Cerebellar cortex (tissue), 1 donor: ENCODE measurements around the gene CNOT6.

Experiments
- DNase-seq: peaks from one replicate; pipeline ENCODE4 v3.0.0-alpha.2; 2015; ENCODE audit warnings: low spot score

Gene CNOT6

DNA sequence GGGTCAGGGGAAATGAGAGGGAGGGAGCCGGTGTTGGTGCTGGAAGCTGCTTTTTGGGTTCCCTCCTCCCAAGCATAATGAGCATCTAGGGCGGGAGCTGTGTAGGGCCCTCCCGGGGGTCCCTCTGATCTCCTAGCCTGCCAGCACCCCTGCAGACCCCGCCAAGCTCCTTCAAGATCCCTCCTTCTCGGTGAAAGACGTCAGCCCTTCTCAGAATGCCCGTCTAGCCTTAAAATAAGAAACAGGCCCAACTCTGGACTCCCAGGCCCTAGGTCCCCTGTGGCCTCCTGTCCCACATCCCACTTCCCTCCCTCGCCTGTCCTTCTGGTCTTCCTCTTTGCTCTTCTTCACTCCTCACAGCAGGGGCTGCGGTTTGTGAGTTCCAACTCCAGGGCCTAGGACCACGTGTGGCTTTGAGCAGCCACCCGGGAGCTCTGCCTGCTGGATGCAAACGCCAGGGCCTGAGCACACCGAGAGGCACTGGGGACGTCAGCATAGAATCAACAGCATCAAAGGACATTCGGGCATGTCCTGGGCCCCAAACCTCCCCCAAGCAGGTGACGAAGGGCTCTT lies 105.9 kb downstream of the CNOT6 start:
- no peak for DNase-seq

- no peak for DNase-seq
These were observed 106.4 kb downstream of the CNOT6 start for GRCh38 chr5:180600554-180601041.

- DNase-seq, result no peak
These were observed 107.7 kb downstream of the CNOT6 start for GRCh38 chr5:180601591-180602480.

- DNase-seq, result no peak
These were observed 108.4 kb downstream of the CNOT6 start for GRCh38 chr5:180602481-180603075.

DNA sequence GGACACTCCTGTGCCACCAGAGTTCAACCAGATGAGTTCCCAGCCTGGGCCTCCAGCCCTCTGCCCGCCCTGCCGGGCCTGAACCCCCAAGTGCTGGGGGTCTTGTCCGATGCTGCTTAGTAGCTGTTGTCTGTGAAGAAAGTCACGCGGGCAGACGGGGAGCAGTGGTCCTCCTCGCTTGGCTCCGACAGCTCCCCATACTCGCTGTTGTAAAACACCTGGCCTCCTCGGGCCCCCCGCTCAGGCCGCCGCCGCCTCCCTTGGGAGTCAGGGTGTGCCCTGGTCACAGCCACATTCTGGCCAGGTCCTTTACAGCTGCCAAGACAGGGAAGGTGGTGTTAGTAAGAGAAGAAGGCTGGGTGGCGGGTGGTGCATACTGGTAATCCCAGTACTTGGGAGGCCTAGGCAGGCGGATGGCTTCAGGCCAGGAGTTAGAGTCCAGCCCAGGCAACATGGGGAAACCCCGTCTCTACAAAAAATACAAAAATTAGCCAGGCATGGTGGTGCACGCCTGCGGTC lies 109.0 kb downstream of the CNOT6 start:
- DNase-seq, result no peak

DNA sequence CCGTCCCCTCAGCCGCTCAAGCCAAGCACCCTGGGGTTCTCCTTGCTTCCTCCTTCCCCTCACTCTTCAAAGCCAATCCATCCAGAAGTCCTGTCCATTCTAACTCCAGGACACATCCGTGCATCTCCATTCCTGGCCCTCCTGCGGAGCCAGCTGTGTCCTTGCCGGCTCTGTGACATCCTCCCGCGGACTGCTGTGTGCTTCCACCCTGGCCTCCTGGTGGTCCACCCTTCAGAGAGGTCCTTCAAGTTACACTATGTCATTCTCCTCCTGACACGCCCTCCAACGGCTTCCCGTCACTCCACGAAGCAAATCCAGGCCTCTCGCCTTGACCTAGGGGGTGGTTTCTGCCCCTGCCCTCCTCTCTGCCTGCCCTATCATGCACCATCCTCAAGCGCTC lies 110.1 kb downstream of the CNOT6 start:
- no peak for DNase-seq

DNA sequence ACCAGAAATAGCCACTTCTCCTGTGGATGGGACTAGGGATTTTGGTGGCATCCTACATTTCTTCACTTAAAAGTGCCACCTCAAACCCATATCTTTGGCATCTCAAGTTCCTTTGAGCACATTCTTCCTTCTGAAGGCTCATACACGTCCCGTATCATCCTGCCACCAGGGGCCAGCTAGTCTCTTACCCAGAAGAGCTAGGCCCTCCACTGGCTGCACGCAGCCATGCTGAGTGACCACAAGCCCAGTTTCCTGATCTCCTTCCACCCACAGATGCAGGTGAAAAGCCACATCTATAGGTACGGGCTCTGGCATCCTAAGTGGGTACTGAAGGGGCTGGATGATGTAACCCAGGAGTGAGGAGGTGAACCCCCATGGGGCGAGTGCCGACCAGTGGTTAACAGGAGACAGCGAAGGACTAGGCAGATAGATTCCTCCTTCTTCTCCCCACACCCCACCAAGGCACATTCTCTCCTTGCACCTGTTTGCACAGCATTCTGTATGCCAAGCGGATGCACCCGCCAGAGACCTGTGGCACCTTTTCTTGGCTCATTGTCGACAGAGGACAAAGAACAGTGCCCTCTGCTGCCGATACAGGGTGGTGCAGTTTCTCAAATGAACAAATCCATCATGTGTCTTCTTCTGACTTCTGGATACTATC lies 111.5 kb downstream of the CNOT6 start:
- DNase-seq, result peak; percentile 57

GRCh38 chr5:180606215-180606785 lies 112.1 kb downstream of the CNOT6 start:
- no peak for DNase-seq

- no peak for DNase-seq
These were observed 113.8 kb downstream of the CNOT6 start for GRCh38 chr5:180607861-180608571.

GRCh38 chr5:180608572-180609310 lies 114.6 kb downstream of the CNOT6 start:
- DNase-seq, result no peak

DNA sequence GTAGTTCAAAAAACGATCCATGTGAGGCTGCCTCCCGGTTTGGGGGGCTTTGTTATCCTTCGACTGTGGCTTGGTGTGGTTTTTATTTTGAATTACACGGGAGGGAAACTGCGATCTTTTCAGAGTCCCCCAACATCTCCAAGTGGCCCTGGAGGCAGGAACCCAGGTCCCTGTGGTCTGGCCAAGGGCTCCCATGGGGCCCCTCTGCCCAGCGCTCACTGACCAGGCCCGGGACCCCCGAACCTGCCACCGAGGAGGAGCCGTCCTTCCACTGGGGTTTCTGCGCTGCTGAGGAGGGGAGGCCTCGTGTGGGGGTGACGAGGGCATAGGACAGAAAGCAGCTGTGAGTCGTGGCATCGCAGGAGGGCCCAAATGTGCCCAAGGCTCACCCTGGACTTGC lies 115.2 kb downstream of the CNOT6 start:
- DNase-seq, result no peak

DNA sequence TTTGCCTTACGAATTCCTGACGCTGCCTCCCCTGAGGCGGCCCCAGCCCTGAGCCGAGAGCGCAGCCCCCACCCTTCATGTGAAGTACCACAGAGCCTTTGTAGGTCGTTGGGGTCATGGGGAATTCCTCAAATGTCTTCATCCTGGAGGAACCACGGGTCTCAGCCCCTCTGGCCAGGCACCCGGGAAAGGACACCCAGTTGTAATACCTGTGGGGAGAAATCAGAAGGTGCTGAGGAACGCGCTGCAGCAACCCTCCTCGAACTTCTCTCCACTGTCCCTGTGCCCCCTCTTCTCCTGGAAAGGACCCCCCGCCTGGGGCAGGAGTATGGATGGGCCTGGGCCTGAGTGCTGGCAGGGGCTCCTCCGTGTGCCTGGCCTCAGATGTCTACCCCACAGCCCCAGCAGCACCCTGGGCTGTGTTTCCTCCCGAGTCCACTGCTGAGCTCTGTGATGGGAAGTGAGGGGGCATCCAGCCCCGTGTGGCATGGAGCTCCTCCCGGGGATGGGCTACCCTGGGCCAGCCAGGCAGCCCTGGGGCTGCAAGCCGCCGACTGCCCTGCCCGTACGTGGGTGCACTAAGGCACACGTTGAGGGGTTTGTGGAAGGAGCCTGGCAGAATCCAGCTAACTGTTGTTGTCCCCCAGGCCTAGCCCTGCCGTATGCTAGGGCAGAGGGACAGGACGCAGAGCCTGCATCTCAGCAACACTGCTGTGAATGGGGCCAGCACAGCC lies 115.8 kb downstream of the CNOT6 start:
- DNase-seq, result no peak

DNA sequence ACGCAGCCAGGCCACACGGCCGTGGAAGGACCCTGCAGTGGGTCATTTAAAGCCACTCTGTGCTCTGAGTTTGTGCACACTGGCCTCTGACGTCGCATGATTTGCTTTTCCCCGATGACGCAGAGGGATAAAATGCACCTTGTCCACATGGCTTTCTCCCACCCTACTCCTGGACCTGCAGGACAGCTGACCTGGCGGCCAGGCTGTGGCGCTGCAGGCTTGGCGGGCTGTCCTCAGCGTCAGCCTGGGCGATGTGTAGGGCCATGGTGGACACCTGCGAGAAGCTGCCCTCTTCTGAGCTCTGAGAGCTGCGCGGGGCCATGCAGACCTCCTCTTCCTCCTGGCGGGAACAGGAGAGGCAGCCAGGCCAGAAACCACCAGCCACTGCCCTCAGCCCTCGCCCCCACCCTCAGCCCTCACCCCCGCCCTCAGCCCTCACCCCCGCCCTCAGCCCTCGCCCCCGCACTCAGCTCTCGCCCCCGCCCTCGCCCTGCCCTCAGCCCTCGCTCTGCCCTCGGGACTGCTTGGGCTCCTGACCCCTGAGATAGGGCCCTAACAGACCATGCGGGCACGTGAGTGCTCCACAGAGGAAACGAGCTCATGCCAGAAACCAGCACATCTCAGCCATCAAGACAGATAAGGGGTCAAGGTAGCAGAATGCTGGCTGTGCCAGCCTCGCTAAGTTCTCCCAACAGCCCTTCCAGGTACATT lies 117.1 kb downstream of the CNOT6 start:
- DNase-seq, result no peak

DNA sequence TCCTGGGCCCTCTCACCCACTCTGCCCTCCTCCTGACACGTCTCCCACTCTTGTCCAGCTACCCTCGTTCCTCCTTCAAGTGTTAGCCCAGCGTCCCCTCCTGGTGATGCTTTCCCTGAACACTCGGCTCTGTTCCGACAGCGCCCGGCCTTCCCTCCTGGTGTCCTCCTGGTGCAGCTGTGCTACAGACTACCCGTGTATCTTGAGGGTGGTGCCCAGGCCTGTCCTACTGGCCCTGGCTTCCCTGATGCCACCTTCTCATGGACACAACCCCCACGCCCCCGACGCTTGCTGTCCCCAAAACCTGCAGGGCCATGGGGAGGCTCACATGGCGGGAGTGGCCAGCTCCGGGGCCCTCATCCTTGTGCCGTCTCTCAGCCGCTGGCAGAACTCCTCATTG lies 118.5 kb downstream of the CNOT6 start:
- no peak for DNase-seq

DNA sequence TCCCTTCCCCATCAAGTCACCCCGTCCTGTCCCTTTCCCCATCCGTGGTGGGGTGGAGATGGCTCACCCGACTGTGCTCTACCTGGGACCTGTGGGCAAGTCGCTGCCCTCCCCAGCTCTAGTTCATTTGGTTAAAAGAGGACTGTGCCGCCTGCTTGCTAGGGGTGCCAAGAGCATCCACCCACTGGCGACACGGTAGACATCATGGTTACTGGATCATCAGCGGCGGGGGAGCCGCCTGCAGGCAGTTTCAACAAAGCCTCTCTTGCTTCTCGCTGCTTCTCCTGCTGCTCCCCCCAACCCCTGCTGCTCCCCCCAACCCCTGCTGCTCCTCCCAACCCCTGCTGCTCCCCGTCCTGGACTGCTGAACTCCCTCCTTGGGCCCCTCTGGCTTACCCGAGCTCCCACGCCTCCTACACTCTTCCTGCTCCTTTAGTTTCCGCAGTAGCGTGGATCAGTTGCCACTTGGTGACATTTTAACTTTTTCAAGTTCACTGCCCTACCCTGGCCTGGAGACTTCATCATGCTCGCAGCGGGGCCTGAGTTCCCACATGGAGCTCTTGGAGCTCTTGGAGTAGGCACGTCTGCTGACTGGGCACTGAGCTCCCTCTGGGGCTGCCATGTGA lies 119.1 kb downstream of the CNOT6 start:
- DNase-seq, result no peak

DNA sequence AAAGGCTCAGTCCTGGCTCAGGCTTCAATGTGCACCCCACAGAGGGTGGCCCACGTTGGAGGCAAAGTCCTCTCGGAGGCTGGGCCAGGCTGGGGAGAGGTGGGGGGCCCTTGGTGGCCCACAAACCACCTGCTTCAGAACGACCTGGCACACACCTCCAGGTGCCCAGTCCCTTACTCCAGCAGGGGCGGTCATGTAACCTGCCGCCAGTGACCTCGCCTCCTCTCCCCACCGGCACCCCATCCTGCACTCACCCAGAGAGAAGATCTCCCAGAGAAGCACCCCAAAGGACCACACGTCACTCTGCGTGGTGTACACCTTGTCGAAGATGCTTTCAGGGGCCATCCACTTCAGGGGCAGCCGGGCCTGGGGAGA lies 119.6 kb downstream of the CNOT6 start:
- DNase-seq, result no peak

DNA sequence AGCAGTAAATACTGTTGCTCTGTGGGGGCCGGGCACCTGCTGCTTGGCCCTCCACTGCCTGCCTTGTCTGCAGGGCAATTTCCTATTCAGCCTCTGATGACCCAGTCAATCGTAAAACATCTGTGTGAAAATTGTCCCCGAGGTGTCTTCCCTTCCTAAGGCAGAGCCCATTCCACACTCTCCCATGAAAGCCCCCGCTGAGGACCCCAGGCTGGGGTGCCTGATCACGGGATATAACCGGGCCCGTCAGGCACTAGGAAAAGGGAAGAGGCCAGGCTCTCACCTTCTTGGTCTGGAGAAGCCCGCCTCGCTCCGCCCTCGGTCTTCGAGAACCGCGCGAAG lies 124.3 kb downstream of the CNOT6 start:
- peak; percentile 12 for DNase-seq

GRCh38 chr5:180618829-180619562 lies 124.8 kb downstream of the CNOT6 start:
- peak; percentile 28 for DNase-seq
